Osteoblast (primary cell): Measurements from ENCODE around the gene DAAM2. TPM values are rescaled to one million over a fixed set of nuclear protein-coding genes. Genes with fewer than 3 reads are reported as not detected.

Source experiments
- DNase-seq: peaks from one replicate; pipeline ENCODE4 v3.0.0; 2011; ENCODE audit warnings: low spot score, mixed read lengths; ENCODE audit not compliant: insufficient read length; ENCODE audit errors: missing footprints
- H2AFZ ChIP-seq: 2 replicates; pipeline ENCODE4 v1.6.0; 2011; ENCODE audit warnings: mild to moderate bottlenecking, low read length
- H3K27ac ChIP-seq: 2 replicates; pipeline ENCODE4 v1.5.1; 2011; ENCODE audit warnings: mild to moderate bottlenecking, low read depth, low read length, moderate library complexity
- H3K27me3 ChIP-seq: 2 replicates; pipeline ENCODE4 v1.6.0; 2012; ENCODE audit warnings: mild to moderate bottlenecking, control low read depth, inconsistent platforms, low read length, moderate library complexity; ENCODE audit not compliant: insufficient read depth
- H3K36me3 ChIP-seq: 2 replicates; pipeline ENCODE4 v1.5.1; 2011; ENCODE audit warnings: mild to moderate bottlenecking, low read length, control low read depth, moderate library complexity; ENCODE audit not compliant: insufficient read depth
- H3K4me1 ChIP-seq: 2 replicates; pipeline ENCODE4 v1.5.1; 2011; ENCODE audit warnings: mild to moderate bottlenecking, low read length, control low read depth, moderate library complexity; ENCODE audit not compliant: insufficient read depth
- H3K4me2 ChIP-seq: 2 replicates; pipeline ENCODE4 v1.6.0; 2011; ENCODE audit warnings: mild to moderate bottlenecking, low read length; ENCODE audit not compliant: insufficient read depth
- H3K4me3 ChIP-seq: fragments of 200-600 bp; sonication (generic); 3 replicates; pipeline ENCODE4 v1.5.1; 2012; ENCODE audit warnings: mild to moderate bottlenecking, low read length, inconsistent platforms; ENCODE audit not compliant: insufficient read depth
- H3K79me2 ChIP-seq: 2 replicates; pipeline ENCODE4 v1.6.0; 2012; ENCODE audit warnings: mild to moderate bottlenecking, low read length, control low read depth, inconsistent platforms; ENCODE audit not compliant: insufficient read depth
- H3K9me3 ChIP-seq: 2 replicates; pipeline ENCODE4 v1.5.1; 2011; ENCODE audit warnings: low read depth, low read length, control low read depth
- H4K20me1 ChIP-seq: 2 replicates; pipeline ENCODE4 v1.6.0; 2012; ENCODE audit warnings: mild to moderate bottlenecking, low read length, control low read depth; ENCODE audit not compliant: insufficient read depth
- CTCF ChIP-seq: IDR thresholded peaks from 2 replicates; pipeline ENCODE4 v1.5.1; 2011; ENCODE audit warnings: mild to moderate bottlenecking, low read depth, low read length, moderate library complexity; ENCODE audit errors: extremely low read depth
- total RNA-seq: library from RNA; depleted of rRNA; stranded (reverse); fragments of >200 nt; gene quantifications from 2 replicates; pipeline ENCODE4 v1.2.3, GENCODE V29; 2012

Gene DAAM2
- total RNA-seq, 1 donor, result 29.0 TPM

- peak overlapping the region; percentile 64 for H3K27ac ChIP-seq
- no peaks in the 10 kb centered on the region for H4K20me1 ChIP-seq
- peak overlapping the region; percentile 12 for H3K4me2 ChIP-seq
- no peak for TF ChIP-seq CTCF
- H3K9me3 ChIP-seq, result no peaks in the 10 kb centered on the region
- no peak overlapping the region for H2AFZ ChIP-seq
- H3K27me3 ChIP-seq, result no peaks in the 10 kb centered on the region
- peaks cover 67% of the 10 kb centered on the region for H3K4me1 ChIP-seq
- H3K79me2 ChIP-seq, result peaks cover 12% of the 10 kb centered on the region
- peaks cover 17% of the 10 kb centered on the region for H3K36me3 ChIP-seq
- H3K4me3 ChIP-seq, result no peak overlapping the region
- no peak for DNase-seq
Observed at GRCh38 chr6:39818695-39819094, 26.5 kb downstream of the DAAM2 start.

- peak overlapping the region; percentile 17 for H2AFZ ChIP-seq
- no peaks in the 10 kb centered on the region for H4K20me1 ChIP-seq
- no peak for DNase-seq
- H3K9me3 ChIP-seq, result no peaks in the 10 kb centered on the region
- H3K4me3 ChIP-seq, result no peak overlapping the region
- H3K79me2 ChIP-seq, result peaks cover 17% of the 10 kb centered on the region
- H3K4me2 ChIP-seq, result peak overlapping the region; percentile 15
- TF ChIP-seq CTCF, result no peak
- peaks cover 17% of the 10 kb centered on the region for H3K36me3 ChIP-seq
- peak overlapping the region; percentile 64 for H3K27ac ChIP-seq
- no peaks in the 10 kb centered on the region for H3K27me3 ChIP-seq
- peaks cover 65% of the 10 kb centered on the region for H3K4me1 ChIP-seq
Observed at GRCh38 chr6:39819228-39819627, 27.1 kb downstream of the DAAM2 start.

GRCh38 chr6:39819676-39820075, 27.5 kb downstream of the DAAM2 start:
- H2AFZ ChIP-seq, result no peak overlapping the region
- TF ChIP-seq CTCF, result no peak
- peaks cover 17% of the 10 kb centered on the region for H3K36me3 ChIP-seq
- no peaks in the 10 kb centered on the region for H4K20me1 ChIP-seq
- peaks cover 21% of the 10 kb centered on the region for H3K79me2 ChIP-seq
- H3K4me2 ChIP-seq, result peak overlapping the region; percentile 15
- H3K4me3 ChIP-seq, result no peak overlapping the region
- peak overlapping the region; percentile 64 for H3K27ac ChIP-seq
- DNase-seq, result no peak
- H3K4me1 ChIP-seq, result peaks cover 64% of the 10 kb centered on the region
- no peaks in the 10 kb centered on the region for H3K9me3 ChIP-seq
- no peaks in the 10 kb centered on the region for H3K27me3 ChIP-seq

GRCh38 chr6:39820553-39820952, 28.4 kb downstream of the DAAM2 start:
- H3K27ac ChIP-seq, result peak overlapping the region; percentile 91
- no peaks in the 10 kb centered on the region for H4K20me1 ChIP-seq
- no peak overlapping the region for H2AFZ ChIP-seq
- peaks cover 27% of the 10 kb centered on the region for H3K79me2 ChIP-seq
- TF ChIP-seq CTCF, result no peak
- H3K36me3 ChIP-seq, result peaks cover 15% of the 10 kb centered on the region
- H3K27me3 ChIP-seq, result no peaks in the 10 kb centered on the region
- H3K9me3 ChIP-seq, result no peaks in the 10 kb centered on the region
- H3K4me2 ChIP-seq, result peak overlapping the region; percentile 72
- DNase-seq, result no peak
- H3K4me1 ChIP-seq, result peaks cover 59% of the 10 kb centered on the region
- peak overlapping the region; percentile 60 for H3K4me3 ChIP-seq
